Epithelial cell of umbilical artery (primary cell): ENCODE measurements around the gene EFCAB8. TPM values are rescaled to one million over a fixed set of nuclear protein-coding genes. Genes with fewer than 3 reads are reported as not detected.

Experiments
- total RNA-seq: library from RNA; depleted of rRNA; stranded (reverse); fragments of >200 nt; gene quantifications from 2 replicates; pipeline ENCODE4 v1.2.3, GENCODE V29; 2014

EFCAB8 gene
- total RNA-seq: under 0.01 TPM in 1 of 2 replicates, not detected in the other

GRCh38 chr20:32858701-32859372 is at the start of gene EFCAB8:
Gene EFCAB8, plus strand, starts transcription at chr20:32858923. Its CDS starts 4,870 bp downstream, at chr20:32863793.

GRCh38 chr20:33004141-33004751 is 145.5 kb downstream of the EFCAB8 start, which contains the start of gene SUN5:
Gene SUN5, minus strand, starts transcription at chr20:33004433. Its CDS starts 93 bp downstream, at chr20:33004340.

GRCh38 chr20:33007376-33008335 is 148.9 kb downstream of the EFCAB8 start, which contains the start of gene BPIFB2:
Gene BPIFB2, plus strand, starts transcription at chr20:33007704. Its CDS starts 871 bp downstream, at chr20:33008575.

Other genes starting within 250 kb of the EFCAB8 start
- not detected in 2 replicates for gene C20orf203, start 185.0 kb upstream of the EFCAB8 start, total RNA-seq
- 32.7 and 33.8 TPM in 2 replicates for gene COMMD7, start 115.5 kb upstream of the EFCAB8 start, total RNA-seq
- 2.3 and 3.6 TPM in 2 replicates for gene DNMT3B, start 96.5 kb upstream of the EFCAB8 start, total RNA-seq
- gene MAPRE1, start 39.0 kb upstream of the EFCAB8 start, total RNA-seq: 133 and 150 TPM in 2 replicates
- gene SUN5, start 145.5 kb downstream of the EFCAB8 start, total RNA-seq: not detected in 2 replicates
- not detected in 2 replicates for gene BPIFB2, start 148.8 kb downstream of the EFCAB8 start, total RNA-seq
- gene BPIFB6, start 172.7 kb downstream of the EFCAB8 start, total RNA-seq: not detected in 2 replicates
- not detected in 2 replicates for gene BPIFB3, start 195.0 kb downstream of the EFCAB8 start, total RNA-seq
- not detected in 2 replicates for gene BPIFB4, start 220.7 kb downstream of the EFCAB8 start, total RNA-seq